ENCODE measurements around the gene ASTN2.
"Not testable (repeated sequence)": the region's sequence is repeated elsewhere in the genome, so short reads cannot be mapped to it uniquely, and the experiment has no call there.

The ASTN2 gene

DNA sequence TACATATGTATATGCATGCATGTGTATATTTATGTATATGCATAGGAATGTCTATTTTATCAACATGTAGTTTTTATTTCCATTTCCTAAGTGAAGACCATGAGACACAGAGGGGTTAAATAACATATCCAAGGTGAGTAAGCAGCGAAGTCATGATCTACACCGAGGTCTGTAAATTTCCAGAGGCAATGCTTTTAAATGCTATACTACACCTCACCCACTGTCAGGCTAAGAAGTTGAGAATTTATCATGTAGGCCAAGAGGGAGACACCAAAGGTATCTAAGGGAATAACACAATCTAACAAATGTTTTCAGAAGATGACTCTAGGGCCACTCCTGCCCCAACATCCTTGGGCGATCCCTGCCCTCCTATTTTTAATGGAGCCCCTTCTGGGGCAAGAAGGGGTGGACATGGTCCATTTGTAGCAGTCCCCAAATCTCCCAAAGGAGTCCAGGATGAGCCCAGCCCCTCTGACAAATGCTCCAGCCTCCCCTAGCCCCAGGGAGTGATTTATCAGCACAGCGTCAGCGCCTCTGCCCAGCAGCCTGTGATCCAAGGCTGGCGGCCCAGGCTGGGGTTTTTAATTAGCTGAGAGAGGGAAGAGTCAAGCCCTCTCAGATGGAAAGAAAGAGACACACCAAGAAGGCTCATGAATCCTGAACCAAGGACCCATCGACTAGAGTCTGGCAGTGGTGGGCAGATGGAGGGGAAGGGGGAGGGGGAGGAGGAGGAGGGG, 339.9 kb downstream of the ASTN2 start:
- no peak for DNase-seq (ENCODE audit: low read depth)

DNA sequence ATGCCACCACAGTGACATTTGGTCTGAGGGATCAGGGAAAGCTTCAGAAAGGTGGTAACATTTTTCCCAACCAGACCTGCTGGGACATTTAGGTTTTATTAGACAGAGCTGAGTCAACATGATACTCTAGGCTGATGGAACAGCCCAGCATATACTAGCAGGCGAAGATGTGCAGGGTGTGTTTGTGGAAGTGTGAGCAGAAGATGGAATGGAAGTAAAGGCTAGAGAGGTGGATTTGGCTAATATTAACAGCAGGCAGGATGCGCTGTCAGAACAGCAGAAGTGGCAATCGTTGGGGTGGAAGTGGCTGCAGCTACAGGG, 340.6 kb downstream of the ASTN2 start:
- no peak for DNase-seq (ENCODE audit: low read depth)

DNA sequence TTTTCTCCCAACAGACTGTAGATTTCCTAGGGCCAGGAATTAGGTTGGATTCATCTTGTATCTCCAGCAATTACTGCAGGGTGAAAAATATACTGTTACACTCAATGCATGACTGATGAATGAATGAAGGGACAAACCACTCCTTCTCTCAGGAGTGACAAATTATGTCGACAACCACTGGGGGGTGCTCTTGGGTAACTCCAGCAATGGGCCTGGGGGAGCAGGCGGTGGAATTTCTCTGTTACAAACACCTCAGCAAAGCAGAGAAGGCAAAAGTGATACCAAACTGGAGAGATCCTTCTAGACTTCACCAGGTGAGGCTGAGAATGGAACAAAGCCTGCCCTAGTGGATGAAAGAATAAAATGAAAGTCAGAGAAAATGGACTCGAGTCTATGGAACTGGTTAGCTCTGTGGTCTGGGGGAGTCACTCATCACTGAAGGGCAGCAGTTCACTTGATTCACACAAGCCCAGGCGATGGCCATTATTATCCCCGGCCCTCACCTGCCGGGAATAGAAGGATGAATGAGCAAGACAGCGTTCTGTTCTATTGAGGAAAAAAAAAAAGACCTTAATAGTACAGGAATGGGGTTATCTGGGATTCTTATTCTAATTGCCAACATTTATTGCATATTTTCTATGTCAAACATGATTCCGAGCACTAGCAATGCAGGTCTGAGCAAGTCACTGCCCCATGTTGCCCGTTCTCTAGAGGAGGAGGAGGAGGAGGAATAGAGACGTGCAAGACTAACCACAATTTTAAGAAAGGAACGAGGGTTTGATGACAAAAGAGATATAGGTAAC, 341.1 kb downstream of the ASTN2 start:
- no peak for DNase-seq (ENCODE audit: low read depth)

DNA sequence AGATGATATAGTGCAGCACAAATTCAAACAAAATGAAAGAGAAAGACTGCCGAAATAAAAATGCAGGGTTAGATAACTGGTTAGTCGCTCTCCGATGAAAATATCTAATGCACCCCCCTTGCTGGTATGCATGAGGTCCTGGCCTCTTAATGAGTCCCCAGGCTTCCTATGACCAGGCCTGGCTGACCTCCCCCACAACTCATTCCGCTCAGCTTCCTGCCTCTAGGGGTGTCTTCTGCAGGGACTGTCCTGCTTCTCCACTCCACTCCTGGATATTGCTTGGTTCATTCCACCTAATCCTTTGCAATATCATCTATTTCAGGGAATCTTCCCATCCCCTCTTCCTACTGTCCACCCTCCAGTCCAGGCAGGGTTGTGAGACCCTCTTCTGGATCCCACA, 341.8 kb downstream of the ASTN2 start:
- no peak for DNase-seq (ENCODE audit: low read depth)

DNA sequence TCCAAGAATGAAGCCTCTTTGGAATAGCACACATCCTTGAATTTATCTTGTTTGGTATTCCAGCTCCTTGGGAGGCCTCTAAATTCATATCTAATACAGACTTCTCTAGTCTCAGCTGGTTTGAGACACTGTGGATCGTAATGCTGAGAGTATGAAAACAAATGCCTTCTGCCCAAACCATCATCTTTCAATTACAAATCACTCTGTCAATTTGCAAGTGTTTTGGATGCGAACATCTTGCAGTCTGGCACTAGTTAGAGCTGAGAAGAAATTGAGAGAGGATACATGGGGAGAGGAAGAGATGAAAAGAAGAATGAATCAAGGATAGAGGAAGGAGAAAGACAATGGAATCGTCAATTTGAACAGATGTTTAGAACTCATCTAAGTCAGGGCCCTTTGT, 342.6 kb downstream of the ASTN2 start:
- DNase-seq (ENCODE audit: low read depth), result no peak

DNA sequence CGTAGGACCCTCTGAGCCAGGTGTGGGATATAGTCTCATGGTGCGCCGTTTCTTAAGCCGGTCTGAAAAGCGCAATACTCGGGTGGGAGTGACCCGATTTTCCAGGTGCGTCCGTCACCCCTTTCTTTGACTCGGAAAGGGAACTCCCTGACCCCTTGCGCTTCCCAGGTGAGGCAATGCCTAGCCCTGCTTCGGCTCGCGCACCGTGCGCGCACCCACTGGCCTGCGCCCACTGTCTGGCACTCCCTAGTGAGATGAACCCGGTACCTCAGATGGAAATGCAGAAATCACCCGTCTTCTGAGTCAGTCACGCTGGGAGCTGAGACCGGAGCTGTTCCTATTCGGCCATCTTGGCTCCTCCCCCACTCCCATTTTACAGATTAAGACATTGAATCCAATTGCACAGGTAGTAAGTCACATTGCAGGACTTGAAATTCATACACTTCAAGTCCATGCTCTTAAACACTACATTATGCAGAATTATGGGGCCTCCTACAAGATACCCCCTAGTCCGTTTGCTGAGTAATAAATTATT, 343.1 kb downstream of the ASTN2 start:
- not testable (repeated sequence) for DNase-seq (ENCODE audit: low read depth)

DNA sequence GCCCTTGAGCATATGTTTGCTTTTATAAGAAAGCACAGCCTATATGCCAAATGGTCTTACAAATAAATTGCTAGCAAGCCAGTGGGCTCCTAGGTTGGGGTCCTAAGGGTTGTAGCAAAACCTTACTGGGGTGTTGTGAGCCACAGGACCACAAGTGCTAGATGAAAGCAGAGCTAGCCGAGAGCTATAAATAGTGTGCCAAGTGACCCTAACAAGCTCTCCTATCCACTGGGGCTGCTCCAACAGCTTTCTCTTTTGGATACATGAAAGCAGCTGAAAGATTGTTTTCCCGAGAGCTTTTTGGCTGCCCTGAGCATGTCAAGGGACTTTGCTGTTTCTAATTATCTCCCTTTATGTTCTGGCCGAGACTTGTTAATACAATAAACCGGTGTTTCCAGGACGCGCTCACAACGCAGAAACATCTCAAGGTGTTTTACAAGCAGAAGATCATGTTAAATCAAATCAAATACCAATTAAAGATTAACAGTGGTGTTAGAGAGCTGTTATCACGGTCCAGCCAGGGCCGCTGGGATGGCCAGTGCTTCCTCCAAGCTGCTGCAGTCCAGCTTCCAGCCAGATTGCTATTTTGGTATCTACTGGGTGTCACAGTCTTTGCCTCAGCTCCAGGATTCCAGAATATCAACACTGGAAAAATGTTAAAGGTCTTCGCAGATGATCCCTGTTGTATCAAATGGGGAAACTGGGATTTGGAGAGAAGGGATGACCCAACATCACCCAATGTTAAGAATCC, 351.0 kb downstream of the ASTN2 start:
- DNase-seq (ENCODE audit: low read depth), result no peak

DNA sequence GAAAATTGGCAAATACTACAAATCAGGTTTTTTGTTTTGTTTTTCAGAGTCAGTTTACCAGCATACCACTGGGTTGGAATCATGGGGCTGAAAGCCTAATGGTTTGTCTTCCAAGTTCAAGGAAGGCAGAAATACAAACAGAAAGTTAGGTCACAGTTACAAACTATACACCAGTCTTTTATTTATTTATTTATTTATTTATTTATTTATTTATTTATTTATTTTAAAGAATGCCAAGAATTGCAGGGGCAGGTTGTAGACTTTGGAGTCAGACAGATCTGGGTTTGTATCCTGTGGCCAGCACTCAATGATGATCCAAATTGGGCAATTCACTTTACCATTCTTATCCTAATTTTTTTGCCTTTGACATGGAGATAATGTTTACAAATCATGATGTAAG, 353.9 kb downstream of the ASTN2 start:
- DNase-seq (ENCODE audit: low read depth), result no peak

DNA sequence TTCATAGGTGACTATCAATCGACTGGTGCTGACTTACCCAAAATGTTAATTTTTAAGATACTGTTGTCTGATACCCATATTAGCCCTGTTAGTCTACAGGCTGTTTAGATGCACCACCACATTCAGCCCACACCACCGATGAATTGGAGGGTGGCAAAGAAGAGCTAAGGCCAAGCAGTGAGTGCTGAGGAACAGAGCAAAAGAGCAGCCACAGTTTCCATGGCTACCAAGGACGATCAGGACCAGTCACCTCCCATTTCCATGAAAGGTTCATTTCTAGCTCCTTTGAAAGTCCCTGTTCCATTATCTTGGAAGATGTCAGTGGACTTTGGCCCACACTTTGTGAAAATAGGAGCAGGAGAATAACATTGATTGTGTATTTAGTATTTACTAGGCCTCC, 364.9 kb downstream of the ASTN2 start:
- DNase-seq (ENCODE audit: low read depth), result no peak

DNA sequence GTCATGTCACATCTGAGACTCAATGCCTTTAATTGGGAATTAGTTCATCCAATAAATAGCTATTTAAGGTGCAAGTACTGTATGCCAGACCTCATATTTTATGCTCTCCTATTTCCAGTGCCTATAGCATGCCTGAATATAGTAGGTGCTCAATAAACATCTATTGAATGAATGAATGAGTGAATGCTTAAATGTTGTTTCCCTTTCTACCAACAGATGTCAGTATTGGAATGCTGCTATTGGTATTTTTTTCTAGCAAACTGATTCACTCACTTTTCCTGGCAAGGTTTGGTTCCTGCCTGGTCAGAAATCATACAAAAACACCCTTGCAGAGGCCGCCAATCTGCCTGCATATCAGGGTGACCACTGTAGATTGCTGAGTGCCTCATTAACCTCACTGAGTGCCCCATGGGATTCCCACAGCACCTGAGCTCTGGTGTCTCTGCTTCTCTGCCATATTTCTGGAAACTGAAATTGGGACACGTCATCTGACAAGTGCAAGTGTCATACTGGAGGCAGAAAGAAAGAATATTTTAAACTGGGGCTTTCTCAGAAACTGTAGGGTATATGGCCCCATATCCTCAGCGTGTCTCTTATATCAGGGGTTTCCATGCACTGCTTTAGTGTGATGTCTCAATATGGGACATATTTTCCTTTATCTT, 368.1 kb downstream of the ASTN2 start:
- no peak for DNase-seq (ENCODE audit: low read depth)

DNA sequence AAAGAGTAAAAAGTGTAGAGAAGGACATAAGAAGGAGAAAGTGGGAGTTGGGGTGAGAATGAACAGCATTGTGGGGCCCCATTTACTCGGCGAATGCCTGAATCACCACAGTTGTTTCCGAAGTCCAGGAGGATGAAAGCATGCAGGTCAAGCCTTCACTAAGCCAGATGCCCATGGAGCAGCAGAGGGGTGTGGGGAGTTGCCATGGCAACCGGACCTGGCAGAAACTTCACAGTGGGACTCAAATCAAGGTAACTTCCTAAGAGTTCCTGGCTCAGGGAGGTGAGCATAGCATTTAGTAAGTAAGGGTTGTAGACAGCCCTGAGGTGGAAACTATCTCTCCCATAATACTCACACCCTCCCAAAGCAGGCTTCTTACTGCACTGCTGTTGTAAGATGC, 370.6 kb downstream of the ASTN2 start:
- DNase-seq (ENCODE audit: low read depth), result no peak

DNA sequence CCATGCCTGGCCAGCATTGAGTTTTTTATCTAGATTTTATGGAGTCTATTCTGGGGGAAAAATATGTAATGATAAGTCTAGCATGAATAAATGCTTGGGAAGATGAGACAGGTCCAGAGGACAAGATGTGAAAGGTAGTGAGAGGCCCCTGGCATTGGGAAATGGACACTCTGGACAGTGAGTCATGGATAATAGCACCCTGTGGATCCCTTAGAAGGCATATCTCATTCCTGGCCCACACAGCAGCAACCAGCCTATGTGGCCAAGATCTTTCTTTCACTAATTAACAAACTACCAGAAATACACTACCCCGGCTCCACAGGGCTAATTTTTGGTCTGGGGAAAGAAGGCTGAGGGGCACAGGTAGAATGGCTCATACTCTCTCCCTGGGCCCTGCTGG, 371.7 kb downstream of the ASTN2 start:
- DNase-seq (ENCODE audit: low read depth), result no peak

DNA sequence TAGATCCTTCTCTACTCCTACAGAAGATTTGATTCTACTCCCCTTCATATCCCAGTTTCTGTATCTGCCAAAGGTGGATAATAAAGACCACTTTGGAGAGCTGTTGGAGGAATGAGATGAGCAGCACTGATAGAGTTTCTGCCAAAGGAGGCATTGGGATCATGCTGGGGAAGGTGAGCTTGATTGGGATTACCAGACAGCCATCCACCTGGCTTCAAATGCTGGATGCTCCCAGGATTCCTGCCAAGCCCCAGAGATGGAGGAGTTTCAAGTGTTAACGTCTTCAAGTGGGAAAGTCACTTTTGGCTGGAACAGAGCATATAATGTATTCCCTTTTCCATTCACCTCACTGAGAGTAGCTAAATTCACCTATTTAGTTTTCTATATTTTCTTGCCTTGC, 379.3 kb downstream of the ASTN2 start:
- no peak for DNase-seq (ENCODE audit: low read depth)

DNA sequence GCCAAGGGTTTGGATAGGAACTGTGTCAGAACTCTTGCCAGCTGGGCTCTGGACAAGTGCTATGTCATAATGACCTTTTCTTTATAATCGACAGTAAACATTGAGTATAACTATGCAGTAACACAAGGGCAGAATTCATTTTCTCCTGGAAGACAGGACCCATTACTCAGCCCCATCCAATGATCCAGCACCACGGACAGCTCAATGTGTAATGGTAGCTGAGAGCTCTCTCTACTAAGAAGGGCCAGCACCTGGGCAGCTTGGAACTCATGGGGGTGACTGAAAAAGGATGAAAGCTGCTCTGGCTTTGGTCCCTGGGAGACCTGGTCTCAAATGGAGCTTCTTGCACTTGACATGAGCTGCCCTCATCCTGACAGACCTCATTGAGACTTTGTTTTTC, 380.0 kb downstream of the ASTN2 start:
- DNase-seq (ENCODE audit: low read depth), result no peak

DNA sequence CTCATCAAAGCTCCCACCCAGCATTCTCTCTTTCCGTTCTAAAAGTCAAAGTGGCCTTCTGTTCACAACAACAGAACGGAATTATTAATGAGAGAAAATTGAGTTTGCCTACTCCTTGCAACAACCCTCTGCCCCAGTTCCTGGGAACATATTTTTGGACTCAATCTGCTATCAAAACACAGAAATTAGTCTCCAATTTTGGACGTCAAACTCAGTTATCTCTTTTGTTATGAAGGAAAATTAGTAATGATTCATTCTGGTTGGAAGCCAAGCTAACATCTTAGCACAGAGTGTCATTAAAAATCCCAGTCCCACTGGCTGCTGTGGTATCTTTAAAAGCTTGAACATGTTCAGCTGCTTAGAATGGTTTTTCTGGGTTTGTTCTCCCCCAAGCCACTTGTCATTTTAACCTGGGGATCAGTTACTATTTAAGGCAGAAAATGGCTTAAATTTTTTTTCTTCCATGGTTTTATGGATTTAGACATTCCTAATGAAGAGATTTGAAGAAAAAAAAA, 384.5 kb downstream of the ASTN2 start:
- DNase-seq (ENCODE audit: low read depth), result no peak

DNA sequence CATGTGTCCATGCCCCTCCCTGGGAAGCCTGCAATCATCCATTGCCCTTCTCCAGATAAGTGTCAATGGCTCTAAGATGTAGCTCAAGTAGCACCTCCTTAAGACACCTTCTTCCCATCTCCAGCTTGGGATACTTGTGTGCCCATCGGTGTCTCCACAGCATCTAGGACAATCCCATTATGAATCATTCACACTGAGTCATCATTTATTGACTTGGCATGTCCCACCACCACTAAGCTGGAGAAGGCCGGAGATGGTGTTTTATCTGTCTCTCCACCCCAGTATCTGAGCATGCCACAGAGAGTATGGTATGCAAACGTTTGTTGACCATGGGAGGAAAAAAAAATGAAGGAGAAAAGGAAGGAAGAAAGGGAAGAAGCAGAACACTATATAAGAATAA, 385.5 kb downstream of the ASTN2 start:
- no peak for DNase-seq (ENCODE audit: low read depth)

DNA sequence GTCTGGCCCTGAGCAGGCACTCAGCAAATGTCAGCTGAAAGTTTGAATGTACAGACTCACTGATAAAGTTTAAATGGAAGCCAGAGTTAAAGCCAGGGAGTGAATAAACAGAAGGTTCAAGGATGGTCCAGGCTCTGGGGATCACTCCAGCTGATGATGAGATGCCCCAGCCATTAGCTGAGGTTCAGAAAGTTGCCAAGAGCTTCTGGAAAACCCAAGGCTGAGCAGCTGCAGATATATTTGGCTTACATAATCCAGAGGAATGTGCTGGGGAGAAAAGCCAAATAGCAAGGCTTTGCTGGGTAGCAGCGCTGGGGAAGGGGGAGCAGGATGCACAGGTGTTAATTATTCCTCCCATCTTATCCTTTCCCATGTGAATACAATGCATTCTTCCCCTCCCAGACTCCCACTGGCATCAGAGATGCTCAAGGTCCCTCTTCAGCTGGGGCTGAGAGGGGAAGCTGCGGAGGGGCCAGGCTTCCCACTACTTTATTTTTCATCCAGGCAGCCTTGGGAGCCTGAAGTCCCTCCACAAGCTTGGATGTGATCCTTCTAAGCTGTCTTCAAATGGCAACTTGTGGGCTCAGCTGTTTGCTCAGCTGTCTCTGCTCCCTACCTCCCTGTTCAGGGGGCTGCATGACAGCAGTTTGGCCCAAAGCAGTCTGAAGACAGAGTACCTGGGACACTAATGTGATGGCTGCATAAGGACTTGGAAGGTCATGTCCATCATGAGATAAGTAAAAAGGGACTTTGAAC, 386.6 kb downstream of the ASTN2 start:
- DNase-seq (ENCODE audit: low read depth), result no peak

DNA sequence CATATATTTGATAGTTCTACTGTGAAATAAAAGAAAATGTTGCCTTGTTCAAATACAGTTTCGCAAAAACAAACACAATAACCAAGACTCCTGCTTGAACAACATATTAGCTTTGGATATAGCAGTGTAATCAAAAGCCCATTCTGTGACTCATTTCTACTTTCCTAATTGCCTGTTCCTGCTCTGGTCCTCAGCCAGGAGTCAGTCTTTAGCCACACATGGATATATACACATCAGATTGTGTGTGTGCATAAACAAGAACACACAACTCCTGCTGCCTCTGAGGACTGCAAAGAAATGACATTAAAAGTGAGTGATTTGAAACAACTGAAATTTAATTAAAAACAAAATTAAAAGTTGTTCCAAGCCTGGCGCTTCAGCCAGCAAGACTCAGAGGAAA, 393.0 kb downstream of the ASTN2 start:
- DNase-seq (ENCODE audit: low read depth), result no peak

DNA sequence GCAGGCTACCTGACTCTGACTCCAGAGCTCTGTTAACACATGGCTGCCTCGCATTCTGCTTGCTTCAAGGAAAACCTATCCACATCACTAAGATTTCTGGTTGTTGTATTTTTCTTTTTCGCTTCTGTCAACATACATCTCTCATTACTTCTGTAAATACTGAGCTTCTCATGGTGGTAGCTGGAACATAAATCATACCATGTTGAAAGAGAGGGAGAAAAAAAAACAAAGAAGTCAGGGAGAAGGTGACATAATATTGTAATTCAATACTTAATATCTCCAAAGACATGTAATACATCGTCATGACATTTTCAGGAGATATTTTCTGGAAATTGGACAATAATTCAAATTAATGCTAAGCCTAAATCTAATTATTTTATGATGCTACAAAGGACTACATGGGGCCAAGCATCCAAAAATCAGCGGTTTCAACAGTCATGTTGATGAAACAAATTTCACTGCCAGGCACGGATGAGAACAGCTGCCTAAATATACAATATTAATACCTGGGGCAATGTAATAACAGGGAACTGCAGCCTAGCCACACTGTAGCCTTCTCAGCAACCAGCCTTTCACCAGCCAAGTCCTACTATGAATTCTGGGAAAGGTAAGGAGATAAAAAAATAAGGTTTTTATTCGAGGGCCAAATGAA, 395.8 kb downstream of the ASTN2 start:
- no peak for DNase-seq (ENCODE audit: low read depth)

DNA sequence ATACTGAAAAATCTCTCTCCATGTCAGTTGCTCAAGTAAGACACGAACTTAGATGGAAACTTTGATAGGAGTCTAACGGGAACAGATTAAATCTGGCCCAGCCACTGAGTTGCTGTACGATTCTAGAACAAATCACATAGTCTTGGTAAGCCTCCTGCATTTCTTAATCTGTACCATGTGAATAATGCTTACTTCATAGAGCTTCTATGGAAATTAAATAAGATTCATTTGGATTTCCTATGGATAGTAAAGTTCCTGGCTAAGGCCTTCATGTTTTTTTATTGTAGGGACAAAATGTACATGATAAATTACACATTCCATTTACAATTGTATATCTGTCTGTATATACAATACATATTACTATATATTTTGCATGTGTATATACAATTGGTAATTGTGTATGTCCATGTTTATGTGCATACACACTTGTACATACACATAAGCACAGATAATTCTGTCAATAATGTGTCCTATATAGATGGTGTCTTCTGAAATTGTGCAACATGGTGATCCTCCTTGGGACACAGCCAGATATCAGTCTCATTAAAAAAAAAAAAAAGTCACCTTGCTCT, 397.4 kb downstream of the ASTN2 start:
- no peak for DNase-seq (ENCODE audit: low read depth)

All from HS-27A (cell line).